ENCODE measurements around the gene RHEBL1.

RHEBL1 gene

DNA sequence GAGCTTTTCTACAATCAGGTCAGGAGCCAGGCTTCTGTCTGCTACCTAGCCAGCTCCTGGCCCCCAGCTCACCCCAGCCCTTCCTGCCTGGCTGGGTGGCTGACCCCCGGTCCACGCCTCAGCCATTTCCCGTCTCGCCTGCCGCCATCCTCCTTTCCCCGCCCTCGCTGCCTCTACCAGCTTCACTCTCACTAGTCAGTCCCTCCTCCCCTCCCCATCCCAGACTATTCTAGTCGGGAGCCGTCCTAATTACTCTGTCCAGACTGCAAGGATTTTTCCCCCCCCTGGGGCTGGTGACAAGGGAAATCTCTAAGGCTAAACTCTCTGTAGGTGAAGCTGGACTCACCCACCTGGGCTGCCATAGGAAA is 24.0 kb upstream of the RHEBL1 start (continued):
- TF ChIP-seq, protein P1, sequence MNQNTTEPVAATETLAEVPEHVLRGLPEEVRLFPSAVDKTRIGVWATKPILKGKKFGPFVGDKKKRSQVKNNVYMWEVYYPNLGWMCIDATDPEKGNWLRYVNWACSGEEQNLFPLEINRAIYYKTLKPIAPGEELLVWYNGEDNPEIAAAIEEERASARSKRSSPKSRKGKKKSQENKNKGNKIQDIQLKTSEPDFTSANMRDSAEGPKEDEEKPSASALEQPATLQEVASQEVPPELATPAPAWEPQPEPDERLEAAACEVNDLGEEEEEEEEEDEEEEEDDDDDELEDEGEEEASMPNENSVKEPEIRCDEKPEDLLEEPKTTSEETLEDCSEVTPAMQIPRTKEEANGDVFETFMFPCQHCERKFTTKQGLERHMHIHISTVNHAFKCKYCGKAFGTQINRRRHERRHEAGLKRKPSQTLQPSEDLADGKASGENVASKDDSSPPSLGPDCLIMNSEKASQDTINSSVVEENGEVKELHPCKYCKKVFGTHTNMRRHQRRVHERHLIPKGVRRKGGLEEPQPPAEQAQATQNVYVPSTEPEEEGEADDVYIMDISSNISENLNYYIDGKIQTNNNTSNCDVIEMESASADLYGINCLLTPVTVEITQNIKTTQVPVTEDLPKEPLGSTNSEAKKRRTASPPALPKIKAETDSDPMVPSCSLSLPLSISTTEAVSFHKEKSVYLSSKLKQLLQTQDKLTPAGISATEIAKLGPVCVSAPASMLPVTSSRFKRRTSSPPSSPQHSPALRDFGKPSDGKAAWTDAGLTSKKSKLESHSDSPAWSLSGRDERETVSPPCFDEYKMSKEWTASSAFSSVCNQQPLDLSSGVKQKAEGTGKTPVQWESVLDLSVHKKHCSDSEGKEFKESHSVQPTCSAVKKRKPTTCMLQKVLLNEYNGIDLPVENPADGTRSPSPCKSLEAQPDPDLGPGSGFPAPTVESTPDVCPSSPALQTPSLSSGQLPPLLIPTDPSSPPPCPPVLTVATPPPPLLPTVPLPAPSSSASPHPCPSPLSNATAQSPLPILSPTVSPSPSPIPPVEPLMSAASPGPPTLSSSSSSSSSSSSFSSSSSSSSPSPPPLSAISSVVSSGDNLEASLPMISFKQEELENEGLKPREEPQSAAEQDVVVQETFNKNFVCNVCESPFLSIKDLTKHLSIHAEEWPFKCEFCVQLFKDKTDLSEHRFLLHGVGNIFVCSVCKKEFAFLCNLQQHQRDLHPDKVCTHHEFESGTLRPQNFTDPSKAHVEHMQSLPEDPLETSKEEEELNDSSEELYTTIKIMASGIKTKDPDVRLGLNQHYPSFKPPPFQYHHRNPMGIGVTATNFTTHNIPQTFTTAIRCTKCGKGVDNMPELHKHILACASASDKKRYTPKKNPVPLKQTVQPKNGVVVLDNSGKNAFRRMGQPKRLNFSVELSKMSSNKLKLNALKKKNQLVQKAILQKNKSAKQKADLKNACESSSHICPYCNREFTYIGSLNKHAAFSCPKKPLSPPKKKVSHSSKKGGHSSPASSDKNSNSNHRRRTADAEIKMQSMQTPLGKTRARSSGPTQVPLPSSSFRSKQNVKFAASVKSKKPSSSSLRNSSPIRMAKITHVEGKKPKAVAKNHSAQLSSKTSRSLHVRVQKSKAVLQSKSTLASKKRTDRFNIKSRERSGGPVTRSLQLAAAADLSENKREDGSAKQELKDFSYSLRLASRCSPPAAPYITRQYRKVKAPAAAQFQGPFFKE (tag by site-specific recombination; IDR thresholded peaks at IDR 0.05; ENCODE audit: borderline replicate concordance), result no peak
- TF ChIP-seq REPIN1 (tag by site-specific recombination; IDR thresholded peaks at IDR 0.05; ENCODE audit: low read depth) (no peak), ZBTB20 (tag by site-specific recombination; IDR thresholded peaks at IDR 0.05) (no peak), ZNF335 (tag by site-specific recombination; conservative IDR thresholded peaks at IDR 0.05) (no peak), ZNF629 (tag by site-specific recombination; IDR thresholded peaks at IDR 0.05) (no peak)

DNA sequence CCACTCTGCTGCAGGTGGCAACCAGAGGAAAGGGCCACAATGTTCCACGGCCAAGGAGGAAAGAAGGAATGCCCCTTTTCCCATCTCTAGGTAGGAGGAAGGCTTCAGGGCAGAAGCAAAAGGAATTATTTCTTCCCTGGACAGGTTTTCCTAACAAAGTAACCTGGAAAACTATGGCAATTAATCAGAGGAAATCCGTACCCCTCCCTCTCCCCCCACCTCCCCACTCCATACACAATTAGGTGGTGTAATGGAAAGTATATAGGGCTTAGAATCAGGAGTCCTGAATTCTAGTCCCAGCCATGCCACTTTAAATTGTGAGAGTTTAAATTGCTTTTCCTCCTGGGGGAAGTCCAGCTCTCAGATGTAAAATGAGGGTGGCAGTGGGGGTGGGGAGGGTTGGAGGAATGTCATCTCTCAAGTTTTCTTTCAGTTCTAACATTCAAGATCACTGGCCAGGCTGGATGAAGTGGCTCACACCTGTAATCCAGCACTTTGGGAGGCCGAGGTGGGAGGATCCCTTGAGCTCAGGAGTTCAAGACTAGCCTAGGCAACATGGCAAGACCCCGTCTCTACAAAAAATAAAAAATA is 23.1 kb upstream of the RHEBL1 start:
- Histone ChIP-seq H3K9me3 (ENCODE audit: control insufficient read depth, insufficient read depth, low read depth, low read length) (no peaks in the 10 kb centered on the region), H3K4me3 (ENCODE audit: low read depth, low read length) (no peak overlapping the region), H3K36me3 (ENCODE audit: control insufficient read depth in 2 of 2, insufficient read depth in 1 of 2, low read length in 2 of 2) (peaks cover 3 to 26% of the 10 kb centered on the region in 2 experiments; a peak in 1 of 3 replicates), H3K4me1 (ENCODE audit: control insufficient read depth, insufficient read depth, low read length) (no peaks in the 10 kb centered on the region), H3K27ac (ENCODE audit: extremely low read depth, low read depth, low read length) (no peak overlapping the region)
- CTCF ChIA-PET, result interaction anchor here (0.6 to 5.0 kb wide), 23 partner anchors 8 to 597 kb away, joined by 3 to 74 read pairs (median 4); partner anchors contain the start of genes LMBR1L and RHEBL1
- peak; percentile 73 for TF ChIP-seq ZNF341 (tag by site-specific recombination; IDR thresholded peaks at IDR 0.05; ENCODE audit: low read depth)
- TF ChIP-seq, protein P2, sequence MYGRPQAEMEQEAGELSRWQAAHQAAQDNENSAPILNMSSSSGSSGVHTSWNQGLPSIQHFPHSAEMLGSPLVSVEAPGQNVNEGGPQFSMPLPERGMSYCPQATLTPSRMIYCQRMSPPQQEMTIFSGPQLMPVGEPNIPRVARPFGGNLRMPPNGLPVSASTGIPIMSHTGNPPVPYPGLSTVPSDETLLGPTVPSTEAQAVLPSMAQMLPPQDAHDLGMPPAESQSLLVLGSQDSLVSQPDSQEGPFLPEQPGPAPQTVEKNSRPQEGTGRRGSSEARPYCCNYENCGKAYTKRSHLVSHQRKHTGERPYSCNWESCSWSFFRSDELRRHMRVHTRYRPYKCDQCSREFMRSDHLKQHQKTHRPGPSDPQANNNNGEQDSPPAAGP (tag by site-specific recombination; IDR thresholded peaks at IDR 0.05), result no peak
- POLR2A ChIA-PET, result interaction anchor here (0.5 to 4.8 kb wide), 7 partner anchors 15 to 421 kb away, joined by 3 to 28 read pairs (median 4); partner anchors contain the start of genes LMBR1L, RHEBL1 and TUBA1B

DNA sequence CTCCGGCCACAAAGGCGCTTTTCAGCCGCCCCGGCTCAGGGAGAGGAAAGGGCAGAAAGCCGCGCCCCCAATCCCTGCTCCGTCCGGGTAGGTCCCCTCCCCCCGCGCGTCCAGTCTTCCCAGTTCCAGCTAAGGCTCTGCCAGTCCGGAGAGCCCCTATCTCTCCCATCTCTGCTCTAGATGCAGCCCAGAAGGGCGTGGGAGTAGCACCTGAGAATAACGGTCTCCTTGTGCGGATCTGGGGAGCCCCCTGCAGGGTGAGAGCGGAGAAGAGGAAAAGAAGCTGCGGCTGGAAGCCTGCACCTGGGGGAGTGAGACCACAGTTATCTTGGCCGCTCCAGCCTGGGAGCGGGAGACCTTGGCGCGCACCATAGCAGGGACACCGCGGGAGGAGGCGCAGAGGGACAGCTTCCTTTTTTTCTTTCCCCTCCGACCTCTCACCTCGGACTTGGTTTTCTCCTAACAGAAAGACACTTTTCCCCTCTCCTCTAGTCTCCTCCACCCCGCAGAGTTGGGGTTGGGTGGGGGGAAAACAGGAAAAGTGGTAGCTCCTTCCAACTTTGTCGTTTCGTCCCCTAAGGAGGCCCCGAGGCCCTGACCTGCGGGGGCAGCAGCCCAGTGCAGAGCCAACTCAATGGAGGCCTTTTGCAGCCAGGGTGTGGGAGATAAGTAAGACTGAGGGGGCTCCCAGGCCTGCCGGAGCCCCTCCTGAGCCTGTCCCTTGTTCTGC is 22.5 kb upstream of the RHEBL1 start:
- no peaks in the 10 kb centered on the region for H3K9me3 ChIP-seq (ENCODE audit: control insufficient read depth, insufficient read depth, low read depth, low read length)
- ChIA-PET POLR2A (interaction anchor here (0.7 to 4.8 kb wide), 8 partner anchors 15 to 39 kb away, joined by 3 to 28 read pairs (median 4); partner anchors contain the start of genes LMBR1L, RHEBL1 and TUBA1B), CTCF (interaction anchor here (0.6 to 5.0 kb wide), 27 partner anchors 9 to 597 kb away, joined by 3 to 74 read pairs (median 4); partner anchors contain the start of genes LMBR1L and RHEBL1)
- H3K27ac ChIP-seq (ENCODE audit: extremely low read depth, low read depth, low read length), result no peak overlapping the region
- no peaks in the 10 kb centered on the region for H3K4me1 ChIP-seq (ENCODE audit: control insufficient read depth, insufficient read depth, low read length)
- H3K4me3 ChIP-seq (ENCODE audit: low read depth, low read length), result peak overlapping the region; percentile 26
- H3K36me3 ChIP-seq (ENCODE audit: control insufficient read depth in 2 of 2, insufficient read depth in 1 of 2, low read length in 2 of 2), result peaks cover 3 to 19% of the 10 kb centered on the region in 2 experiments; a peak in 1 of 3 replicates
- peak; percentile 69 for TF ChIP-seq ZIC2 (tag by site-specific recombination; IDR thresholded peaks at IDR 0.05)
- TF ChIP-seq ZNF394 (tag by site-specific recombination; IDR thresholded peaks at IDR 0.05; ENCODE audit: borderline replicate concordance), result peak; percentile 59; the same call in 1 of the 2 replicates
- TF ChIP-seq ZNF654 (tag by site-specific recombination; IDR thresholded peaks at IDR 0.05; ENCODE audit: low read depth), result peak; percentile 47
- TF ChIP-seq, protein P3, sequence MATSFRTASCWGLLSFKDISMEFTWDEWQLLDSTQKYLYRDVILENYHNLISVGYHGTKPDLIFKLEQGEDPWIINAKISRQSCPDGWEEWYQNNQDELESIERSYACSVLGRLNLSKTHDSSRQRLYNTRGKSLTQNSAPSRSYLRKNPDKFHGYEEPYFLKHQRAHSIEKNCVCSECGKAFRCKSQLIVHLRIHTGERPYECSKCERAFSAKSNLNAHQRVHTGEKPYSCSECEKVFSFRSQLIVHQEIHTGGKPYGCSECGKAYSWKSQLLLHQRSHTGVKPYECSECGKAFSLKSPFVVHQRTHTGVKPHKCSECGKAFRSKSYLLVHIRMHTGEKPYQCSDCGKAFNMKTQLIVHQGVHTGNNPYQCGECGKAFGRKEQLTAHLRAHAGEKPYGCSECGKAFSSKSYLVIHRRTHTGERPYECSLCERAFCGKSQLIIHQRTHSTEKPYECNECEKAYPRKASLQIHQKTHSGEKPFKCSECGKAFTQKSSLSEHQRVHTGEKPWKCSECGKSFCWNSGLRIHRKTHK (tag by site-specific recombination; IDR thresholded peaks at IDR 0.05), result no peak
- 0 out of 2 replicates have a peak, but pooled peaks have one; percentile 29 for TF ChIP-seq OSR2 (tag by site-specific recombination; IDR thresholded peaks at IDR 0.05)
- TF ChIP-seq ZBTB21 (tag by site-specific recombination; IDR thresholded peaks at IDR 0.05), result no peak
- TF ChIP-seq ZNF600 (tag by site-specific recombination; IDR thresholded peaks at IDR 0.05), result no peak
- TF ChIP-seq, protein P4, sequence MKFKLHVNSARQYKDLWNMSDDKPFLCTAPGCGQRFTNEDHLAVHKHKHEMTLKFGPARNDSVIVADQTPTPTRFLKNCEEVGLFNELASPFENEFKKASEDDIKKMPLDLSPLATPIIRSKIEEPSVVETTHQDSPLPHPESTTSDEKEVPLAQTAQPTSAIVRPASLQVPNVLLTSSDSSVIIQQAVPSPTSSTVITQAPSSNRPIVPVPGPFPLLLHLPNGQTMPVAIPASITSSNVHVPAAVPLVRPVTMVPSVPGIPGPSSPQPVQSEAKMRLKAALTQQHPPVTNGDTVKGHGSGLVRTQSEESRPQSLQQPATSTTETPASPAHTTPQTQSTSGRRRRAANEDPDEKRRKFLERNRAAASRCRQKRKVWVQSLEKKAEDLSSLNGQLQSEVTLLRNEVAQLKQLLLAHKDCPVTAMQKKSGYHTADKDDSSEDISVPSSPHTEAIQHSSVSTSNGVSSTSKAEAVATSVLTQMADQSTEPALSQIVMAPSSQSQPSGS (tag by site-specific recombination; IDR thresholded peaks at IDR 0.05; ENCODE audit: low read depth), result no peak
- TF ChIP-seq, protein P5, sequence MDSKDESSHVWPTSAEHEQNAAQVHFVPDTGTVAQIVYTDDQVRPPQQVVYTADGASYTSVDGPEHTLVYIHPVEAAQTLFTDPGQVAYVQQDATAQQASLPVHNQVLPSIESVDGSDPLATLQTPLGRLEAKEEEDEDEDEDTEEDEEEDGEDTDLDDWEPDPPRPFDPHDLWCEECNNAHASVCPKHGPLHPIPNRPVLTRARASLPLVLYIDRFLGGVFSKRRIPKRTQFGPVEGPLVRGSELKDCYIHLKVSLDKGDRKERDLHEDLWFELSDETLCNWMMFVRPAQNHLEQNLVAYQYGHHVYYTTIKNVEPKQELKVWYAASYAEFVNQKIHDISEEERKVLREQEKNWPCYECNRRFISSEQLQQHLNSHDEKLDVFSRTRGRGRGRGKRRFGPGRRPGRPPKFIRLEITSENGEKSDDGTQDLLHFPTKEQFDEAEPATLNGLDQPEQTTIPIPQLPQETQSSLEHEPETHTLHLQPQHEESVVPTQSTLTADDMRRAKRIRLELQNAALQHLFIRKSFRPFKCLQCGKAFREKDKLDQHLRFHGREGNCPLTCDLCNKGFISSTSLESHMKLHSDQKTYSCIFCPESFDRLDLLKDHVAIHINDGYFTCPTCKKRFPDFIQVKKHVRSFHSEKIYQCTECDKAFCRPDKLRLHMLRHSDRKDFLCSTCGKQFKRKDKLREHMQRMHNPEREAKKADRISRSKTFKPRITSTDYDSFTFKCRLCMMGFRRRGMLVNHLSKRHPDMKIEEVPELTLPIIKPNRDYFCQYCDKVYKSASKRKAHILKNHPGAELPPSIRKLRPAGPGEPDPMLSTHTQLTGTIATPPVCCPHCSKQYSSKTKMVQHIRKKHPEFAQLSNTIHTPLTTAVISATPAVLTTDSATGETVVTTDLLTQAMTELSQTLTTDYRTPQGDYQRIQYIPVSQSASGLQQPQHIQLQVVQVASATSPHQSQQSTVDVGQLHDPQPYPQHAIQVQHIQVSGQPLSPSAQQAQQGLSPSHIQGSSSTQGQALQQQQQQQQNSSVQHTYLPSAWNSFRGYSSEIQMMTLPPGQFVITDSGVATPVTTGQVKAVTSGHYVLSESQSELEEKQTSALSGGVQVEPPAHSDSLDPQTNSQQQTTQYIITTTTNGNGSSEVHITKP (tag by site-specific recombination; IDR thresholded peaks at IDR 0.05), result peak; percentile 97
